ENCODE measurements around the gene OR56A4. TPM values are rescaled to one million over a fixed set of nuclear protein-coding genes. Genes with fewer than 3 reads are reported as not detected.

Gene OR56A4, protein sequence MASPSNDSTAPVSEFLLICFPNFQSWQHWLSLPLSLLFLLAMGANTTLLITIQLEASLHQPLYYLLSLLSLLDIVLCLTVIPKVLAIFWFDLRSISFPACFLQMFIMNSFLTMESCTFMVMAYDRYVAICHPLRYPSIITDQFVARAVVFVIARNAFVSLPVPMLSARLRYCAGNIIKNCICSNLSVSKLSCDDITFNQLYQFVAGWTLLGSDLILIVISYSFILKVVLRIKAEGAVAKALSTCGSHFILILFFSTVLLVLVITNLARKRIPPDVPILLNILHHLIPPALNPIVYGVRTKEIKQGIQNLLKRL
- total RNA-seq = not detected in 2 replicates

GRCh38 chr11:6006846-6007245 is at the start of gene OR56A4:
OR56A4 (minus strand) TSS chr11:6006946; CDS start chr11:6002992, 3,954 bp downstream.

GRCh38 chr11:6030708-6031405 is 24.1 kb upstream of the OR56A4 start, which contains the start of gene OR56A1:
OR56A1 (minus strand) TSS chr11:6030758; CDS start chr11:6027692, 3,066 bp downstream.

DNA sequence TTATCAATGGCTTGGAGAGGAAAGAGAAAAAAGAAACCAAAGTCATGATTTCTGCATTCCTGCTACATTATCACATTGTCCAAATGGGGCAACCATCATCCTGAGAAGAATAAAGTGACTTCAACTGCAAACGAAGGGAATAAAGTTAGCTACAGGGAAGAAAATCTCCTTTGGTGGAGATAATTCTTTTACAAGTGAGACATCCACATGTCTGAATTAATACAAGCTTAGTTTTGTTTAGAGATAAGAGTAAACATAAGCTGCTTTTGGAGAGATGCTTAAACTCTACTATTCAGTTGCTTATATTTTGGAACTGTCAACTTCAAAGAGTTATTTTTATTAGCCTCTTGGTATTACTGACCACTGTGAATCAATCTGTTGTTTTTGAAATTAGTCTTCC is 19.9 kb downstream of the OR56A4 start, which contains the start of gene OR52L1:
OR52L1 (minus strand) TSS at position 101 of the 400 bp plus-strand sequence; CDS start at position 46, 55 bp downstream.

DNA sequence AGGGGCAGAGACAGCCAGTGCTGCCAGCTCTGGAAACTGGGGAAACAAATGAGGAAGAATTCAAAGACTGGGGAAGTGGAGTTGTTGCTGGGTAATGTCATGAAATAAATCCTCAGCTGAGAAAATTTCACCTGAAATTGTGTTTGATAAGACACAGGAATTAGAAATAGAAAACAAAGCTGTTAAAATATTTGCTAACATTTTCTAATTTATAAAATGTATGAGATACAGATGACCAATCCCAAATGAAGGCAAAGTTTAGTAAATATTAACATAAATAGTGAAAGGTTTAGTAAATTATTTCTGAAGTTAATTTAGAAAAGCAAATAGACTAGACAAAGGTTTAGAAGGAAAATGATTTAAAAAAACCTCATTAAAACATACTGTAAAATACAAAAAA is 38.4 kb downstream of the OR56A4 start, which contains the start of gene OR56A5:
OR56A5 (minus strand) TSS at position 101 of the 400 bp plus-strand sequence; CDS start at position 101, 0 bp downstream.

Small RNA genes lying within 50 kb of the gene (small RNA-seq; reads per million reads assigned to genes)
- not detected for gene RNA5SP329

Other genes starting within 250 kb of the OR56A4 start
- not detected in 2 replicates for gene OR52N5, start 223.6 kb downstream of the OR56A4 start, total RNA-seq
- gene OR52N1, start 215.7 kb downstream of the OR56A4 start, total RNA-seq = not detected in 2 replicates
- not detected in 2 replicates for gene OR52N2, start 198.0 kb downstream of the OR56A4 start, total RNA-seq
- gene OR52E6, start 165.0 kb downstream of the OR56A4 start, total RNA-seq = not detected in 2 replicates
- not detected in 2 replicates for gene OR52E8, start 149.3 kb downstream of the OR56A4 start, total RNA-seq
- not detected in 2 replicates for gene OR52E4, start 126.3 kb downstream of the OR56A4 start, total RNA-seq
- gene OR52E5, start 113.7 kb downstream of the OR56A4 start, total RNA-seq = not detected in 2 replicates
- gene OR56A3, start 64.7 kb downstream of the OR56A4 start, total RNA-seq = not detected in 2 replicates
- gene OR56A5, start 38.5 kb downstream of the OR56A4 start, total RNA-seq = not detected in 2 replicates
- gene OR52L1, start 20.0 kb downstream of the OR56A4 start, total RNA-seq = not detected in 2 replicates
- not detected in 2 replicates for gene OR56A1, start 23.8 kb upstream of the OR56A4 start, total RNA-seq
- gene OR56B4, start 100.7 kb upstream of the OR56A4 start, total RNA-seq = not detected in 2 replicates
- under 0.01 TPM in 1 of 2 replicates, not detected in the other for gene OR52B2, start 163.4 kb upstream of the OR56A4 start, total RNA-seq
- gene OR52W1, start 192.3 kb upstream of the OR56A4 start, total RNA-seq = not detected in 2 replicates
- not detected in 2 replicates for gene C11orf42, start 198.6 kb upstream of the OR56A4 start, total RNA-seq
- 13.2 and 19.2 TPM in 2 replicates for gene FHIP1B, start 227.7 kb upstream of the OR56A4 start, total RNA-seq
- 0.37 TPM in 1 of 2 replicates, not detected in the other for gene CNGA4, start 232.1 kb upstream of the OR56A4 start, total RNA-seq

Measured in subcutaneous preadipocyte (primary cell).